SKM-1 treated with dmso at 0.1 percent for 144 hours (cell line): Measurements from ENCODE around the gene NDUFA7.
"Not testable (repeated sequence)": the region's sequence is repeated elsewhere in the genome, so short reads cannot be mapped to it uniquely, and the experiment has no call there.

ENCODE experiments used
- DNase-seq: peaks from one replicate; lab custom pipeline; 2025; ENCODE audit not compliant: unreplicated experiment; lab: John Stamatoyannopoulos, UW

Gene NDUFA7

GRCh38 chr19:8321067-8321985, at the start of gene NDUFA7, which contains the start of gene RPS28:
Gene NDUFA7 (minus strand): TSS chr19:8321375. CDS start chr19:8321358, 17 bp downstream.
Gene RPS28 (plus strand): TSS chr19:8321496. CDS start chr19:8321531, 35 bp downstream.
- DNase-seq: peak; percentile 93

GRCh38 chr19:8370176-8371010, 49.2 kb upstream of the NDUFA7 start:
- no peak for DNase-seq

GRCh38 chr19:8367327-8368001, 46.3 kb upstream of the NDUFA7 start:
- DNase-seq: no peak

GRCh38 chr19:8366961-8367326, 45.8 kb upstream of the NDUFA7 start:
- no peak for DNase-seq

DNA sequence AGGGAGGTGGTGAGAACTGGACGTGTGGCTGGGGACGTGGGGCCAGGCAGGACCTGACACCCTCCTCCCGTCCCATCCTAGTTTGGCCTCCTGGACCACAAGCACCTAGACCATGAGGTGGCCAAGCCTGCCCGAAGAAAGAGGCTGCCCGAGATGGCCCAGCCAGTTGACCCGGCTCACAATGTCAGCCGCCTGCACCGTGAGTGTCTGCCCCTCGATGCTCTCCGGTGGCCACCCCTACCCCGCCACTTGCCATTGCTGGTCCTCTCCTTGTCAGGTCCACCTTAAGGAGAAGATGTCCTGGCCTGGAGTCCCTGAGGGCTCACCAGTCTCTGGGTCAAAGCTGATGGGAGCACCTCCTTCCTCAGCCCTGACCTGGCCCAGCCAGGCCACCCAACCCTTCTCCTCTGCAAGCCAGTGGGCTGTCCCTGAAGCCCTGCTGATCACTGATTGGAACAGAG, 45.0 kb upstream of the NDUFA7 start:
- DNase-seq: no peak

DNA sequence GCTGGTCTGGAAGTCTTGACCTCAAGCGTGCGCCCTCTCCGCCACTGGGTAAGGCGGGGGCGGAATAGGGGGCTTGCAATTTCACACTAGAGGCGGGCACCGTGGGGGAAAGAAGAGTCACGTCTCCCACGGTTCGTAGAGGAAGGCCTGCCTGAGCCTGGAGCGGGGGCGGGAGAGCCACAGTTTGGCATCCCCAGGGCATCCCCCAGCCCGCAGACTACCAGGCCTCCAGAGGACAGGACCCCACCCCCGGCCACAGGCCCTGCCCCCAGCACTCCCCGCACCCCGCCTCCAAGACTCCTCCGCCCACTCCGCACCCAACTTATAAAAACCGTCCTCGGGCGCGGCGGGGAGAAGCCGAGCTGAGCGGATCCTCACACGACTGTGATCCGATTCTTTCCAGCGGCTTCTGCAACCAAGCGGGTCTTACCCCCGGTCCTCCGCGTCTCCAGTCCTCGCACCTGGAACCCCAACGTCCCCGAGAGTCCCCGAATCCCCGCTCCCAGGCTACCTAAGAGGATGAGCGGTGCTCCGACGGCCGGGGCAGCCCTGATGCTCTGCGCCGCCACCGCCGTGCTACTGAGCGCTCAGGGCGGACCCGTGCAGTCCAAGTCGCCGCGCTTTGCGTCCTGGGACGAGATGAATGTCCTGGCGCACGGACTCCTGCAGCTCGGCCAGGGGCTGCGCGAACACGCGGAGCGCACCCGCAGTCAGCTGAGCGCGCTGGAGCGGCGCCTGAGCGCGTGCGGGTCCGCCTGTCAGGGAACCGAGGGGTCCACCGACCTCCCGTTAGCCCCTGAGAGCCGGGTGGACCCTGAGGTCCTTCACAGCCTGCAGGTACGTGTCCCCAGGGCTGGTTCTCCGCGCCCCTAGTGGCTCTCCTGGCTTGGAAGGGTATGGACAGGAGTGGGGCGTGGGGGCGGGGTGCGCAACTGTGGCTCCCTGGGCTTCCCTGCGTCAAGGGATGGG, 42.9 kb upstream of the NDUFA7 start, which contains the start of gene ANGPTL4:
ANGPTL4 (plus strand) TSS at position 353 of the 969 bp plus-strand sequence; CDS start at position 520, 167 bp downstream.
- no peak for DNase-seq

DNA sequence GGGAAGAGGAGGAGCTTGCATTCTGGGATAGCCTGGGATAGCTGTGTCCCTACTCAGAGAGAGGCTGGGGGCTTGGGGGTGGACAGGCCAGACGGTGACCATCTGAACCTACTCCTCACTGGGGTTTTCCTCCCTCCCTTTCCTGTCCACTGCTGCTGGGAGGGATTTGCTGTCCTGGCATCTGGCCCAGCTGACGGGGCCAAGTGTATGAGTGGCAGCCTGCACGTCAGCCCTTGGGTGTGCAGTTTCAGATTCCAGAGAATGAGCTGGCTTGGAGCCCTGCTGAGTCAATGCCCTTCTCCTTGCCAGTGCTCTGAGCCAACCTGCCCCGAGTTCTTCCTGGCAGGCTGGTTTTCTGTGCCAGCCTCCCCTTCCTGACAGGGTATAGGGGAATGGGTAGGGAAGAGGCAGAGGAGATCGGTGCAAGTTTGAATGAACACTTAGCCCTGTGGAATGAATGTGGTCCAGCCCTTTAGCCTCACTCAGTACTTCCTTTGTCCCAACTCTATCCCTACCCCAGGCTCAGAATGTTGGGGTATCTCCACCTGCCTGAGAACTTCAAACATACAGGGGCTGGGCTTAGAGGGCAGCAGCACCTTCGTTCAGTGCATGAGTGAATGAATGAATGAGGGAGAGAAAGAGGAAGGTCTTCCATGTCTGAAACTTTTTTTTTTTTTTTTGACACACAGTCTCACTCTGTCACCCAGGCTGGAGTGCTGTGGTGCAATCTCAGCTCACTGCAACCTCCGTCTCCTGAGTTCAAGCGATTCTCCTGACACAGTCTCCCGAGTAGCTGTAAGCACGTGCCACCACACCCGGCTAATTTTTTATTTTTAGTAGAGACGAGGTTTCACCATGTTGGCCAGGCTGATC, 41.0 kb upstream of the NDUFA7 start:
- no peak for DNase-seq

DNA sequence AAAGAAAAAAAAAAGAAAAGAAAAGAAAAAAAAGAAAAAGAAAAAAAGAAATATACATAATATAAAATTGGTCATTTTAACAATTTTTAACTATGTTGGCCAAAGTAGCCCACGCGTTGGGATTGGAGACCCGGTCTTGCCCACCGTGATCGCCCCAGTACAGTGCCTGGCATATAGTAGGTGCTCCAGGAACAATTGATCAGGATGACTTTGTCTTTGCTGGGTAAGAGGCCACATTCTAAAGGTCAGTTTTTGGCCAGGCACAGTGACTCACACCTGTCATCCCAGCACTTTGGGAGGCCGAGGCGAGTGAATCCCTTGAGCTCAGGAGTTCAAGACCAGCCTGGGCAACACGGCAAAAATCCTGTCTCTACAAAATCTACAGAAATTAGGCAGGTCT, 39.0 kb upstream of the NDUFA7 start:
- no peak for DNase-seq

DNA sequence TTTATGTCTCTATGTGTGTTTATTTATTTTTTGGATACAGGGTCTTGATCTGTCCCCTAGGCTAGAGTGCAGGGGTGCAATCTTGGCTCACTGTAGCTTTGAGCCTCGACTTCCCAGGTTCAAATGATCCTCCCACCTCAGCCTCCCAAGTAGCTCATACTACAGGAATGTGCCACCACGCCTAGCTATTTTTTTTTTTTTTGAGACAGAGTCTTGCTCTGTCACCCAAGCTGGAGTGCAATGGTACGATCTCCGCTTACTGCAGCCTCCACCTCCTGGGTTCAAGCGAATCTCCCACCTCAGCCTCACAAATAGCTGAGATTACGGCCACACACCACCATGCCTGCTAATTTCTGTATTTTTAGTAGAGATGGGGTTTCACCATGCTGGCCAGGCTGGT, 37.8 kb upstream of the NDUFA7 start:
- DNase-seq: no peak

DNA sequence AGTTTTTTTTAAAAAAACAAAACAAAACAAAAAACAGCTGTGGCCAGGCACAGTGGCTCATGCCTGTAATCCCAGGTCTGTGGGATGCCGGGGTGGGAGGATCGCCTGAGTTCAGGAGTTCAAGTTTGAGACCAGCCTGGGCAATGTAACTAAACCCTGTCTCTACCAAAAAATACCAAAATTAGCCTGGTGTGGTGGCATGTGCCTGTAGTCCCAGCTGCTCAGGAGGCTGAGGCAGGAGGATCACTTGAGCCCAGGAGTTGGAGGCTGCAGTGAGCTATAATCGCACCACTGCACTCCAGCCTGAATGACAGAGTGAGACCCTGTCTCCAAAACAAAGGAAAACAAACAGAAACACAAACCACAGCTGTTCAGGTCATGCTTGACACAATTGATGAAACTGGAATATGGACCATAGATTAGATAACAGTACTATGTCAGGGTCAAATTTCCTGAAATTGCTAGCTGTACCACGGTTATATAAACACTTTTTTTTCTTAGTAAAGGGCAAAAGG, 35.9 kb upstream of the NDUFA7 start:
- DNase-seq: no peak

- DNase-seq: peak; percentile 39
These were observed 34.6 kb upstream of the NDUFA7 start for GRCh38 chr19:8355631-8356402.

- not testable (repeated sequence) for DNase-seq
These were observed 31.7 kb upstream of the NDUFA7 start for GRCh38 chr19:8352845-8353244.

- no peak for DNase-seq
These were observed 31.1 kb upstream of the NDUFA7 start for GRCh38 chr19:8352134-8352827.

DNA sequence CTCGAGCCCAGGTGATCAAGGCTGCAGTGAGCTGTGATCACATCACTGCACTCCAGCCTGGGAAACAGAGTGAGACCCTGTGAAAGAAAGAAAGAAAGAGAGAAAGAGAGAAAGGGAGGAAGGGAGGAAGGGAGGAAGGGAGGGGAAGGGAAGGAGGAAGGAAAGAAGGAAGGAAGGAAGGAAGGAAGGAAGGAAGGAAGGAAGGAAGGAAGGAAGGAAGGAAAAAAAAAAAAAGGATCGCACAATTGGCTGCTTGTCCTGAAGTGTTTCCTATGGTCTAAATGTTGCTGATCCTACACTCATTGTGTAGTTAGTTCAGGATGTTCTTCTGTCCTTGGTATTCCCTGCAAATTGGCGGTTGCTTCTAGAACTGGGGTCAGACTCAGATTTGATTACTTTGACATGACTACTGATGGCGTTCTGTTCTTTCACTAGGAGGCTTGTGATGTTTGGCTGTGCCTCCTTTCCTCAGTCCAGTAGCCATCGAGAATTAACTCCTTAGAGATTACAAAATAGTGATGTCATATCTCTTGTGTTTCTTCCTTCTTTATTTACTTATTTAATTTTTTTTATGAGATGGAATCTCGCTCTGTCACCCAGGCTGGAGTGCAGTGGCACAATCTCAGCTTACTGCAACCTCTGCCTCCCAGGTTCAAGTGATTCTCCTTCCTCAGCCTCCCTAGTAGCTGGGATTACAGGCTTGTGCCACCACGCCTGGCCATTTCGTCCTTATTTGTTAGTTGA, 28.6 kb upstream of the NDUFA7 start:
- DNase-seq: not testable (repeated sequence)

GRCh38 chr19:8343483-8343844, 22.3 kb upstream of the NDUFA7 start:
- no peak for DNase-seq

DNA sequence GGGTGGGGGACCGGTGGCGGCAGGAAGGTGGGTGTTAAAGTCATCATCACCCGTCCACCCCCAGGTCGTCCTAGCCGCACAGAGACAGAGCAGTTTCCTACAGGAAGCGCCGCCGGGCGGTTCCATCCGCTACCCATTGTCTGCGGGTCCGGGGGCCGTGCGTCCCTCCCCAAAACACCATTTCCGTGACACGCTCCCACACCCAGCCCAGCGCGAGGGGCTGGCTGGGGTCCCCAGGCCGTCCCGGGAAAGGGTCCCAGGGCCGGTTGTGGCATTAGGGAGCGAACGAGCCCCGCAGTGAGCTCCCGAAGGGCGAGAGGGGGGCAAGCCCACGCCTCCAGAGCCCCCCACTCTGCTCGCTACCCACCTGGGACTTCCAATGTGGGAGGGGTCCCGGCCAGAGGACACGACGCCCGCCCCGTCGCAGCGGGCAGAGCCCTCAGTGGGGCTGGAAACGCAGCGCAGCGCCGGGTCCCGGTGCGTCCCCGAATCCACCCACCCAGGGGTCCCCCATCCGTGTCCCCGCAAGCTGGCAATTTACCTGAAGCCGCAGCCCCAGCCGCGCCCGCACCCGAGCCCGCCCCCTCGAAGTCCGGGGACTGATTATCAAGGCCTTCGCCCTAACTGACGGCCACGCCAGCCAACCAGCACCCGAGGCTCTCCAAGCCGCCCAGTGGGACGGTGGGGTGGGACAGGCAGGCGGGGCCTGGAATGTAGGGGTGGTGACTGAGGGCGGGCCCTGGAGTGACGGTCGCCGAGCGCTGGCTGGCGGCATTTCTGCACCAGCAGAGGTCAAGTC, 21.7 kb upstream of the NDUFA7 start, which contains the start of gene KANK3:
KANK3 (minus strand) TSS at position 579 of the 799 bp plus-strand sequence. CDS start 5,434 bp downstream, outside the sequence.
- peak; percentile 15 for DNase-seq
